GM12878 (cell line): Measurements from ENCODE around the gene C14orf119. TPM values are rescaled to one million over a fixed set of nuclear protein-coding genes. Genes with fewer than 3 reads are reported as not detected.

Experiments used
- FOXK2 ChIP-seq: fragments of 450-650 bp; IDR thresholded peaks from 2 replicates; pipeline ENCODE4 v1.6.1; 2017; ENCODE audit warnings: mild to moderate bottlenecking, moderate library complexity
- KDM1A ChIP-seq: fragments of 200-600 bp; sonication (generic); IDR thresholded peaks from 2 replicates; pipeline ENCODE4 v1.6.1; 2016; ENCODE audit warnings: borderline replicate concordance
- MEF2B ChIP-seq: fragments of 450-650 bp; IDR thresholded peaks from 2 replicates; pipeline ENCODE4 v1.6.1; 2018; ENCODE audit warnings: mild to moderate bottlenecking, moderate library complexity; ENCODE audit not compliant: partially characterized antibody, poor library complexity, severe bottlenecking
- MLLT1 ChIP-seq: fragments of 450-650 bp; IDR thresholded peaks from 2 replicates; pipeline ENCODE4 v1.6.1; 2016; ENCODE audit warnings: mild to moderate bottlenecking
- NR2F1 ChIP-seq: fragments of 450-650 bp; conservative IDR thresholded peaks from 2 replicates; pipeline ENCODE4 v1.6.1; 2017; ENCODE audit warnings: mild to moderate bottlenecking
- RAD21 ChIP-seq: IDR thresholded peaks from 2 replicates; pipeline ENCODE4 v1.6.1; 2011; ENCODE audit warnings: mild to moderate bottlenecking, low read depth, low read length, moderate library complexity; ENCODE audit not compliant: insufficient read depth
- RELA ChIP-seq: fragments of 450-650 bp; IDR thresholded peaks from 2 replicates; pipeline ENCODE4 v1.8.0; 2014; ENCODE audit warnings: borderline replicate concordance; ENCODE audit not compliant: partially characterized antibody
- SP1 ChIP-seq: IDR thresholded peaks from one replicate; pipeline ENCODE4 v1.6.1; 2011; ENCODE audit warnings: low read depth, low read length
- TAF1 ChIP-seq: IDR thresholded peaks from 2 replicates; pipeline ENCODE4 v1.6.1; 2011; ENCODE audit warnings: mild to moderate bottlenecking, low read depth, low read length, borderline replicate concordance
- TCF12 ChIP-seq: IDR thresholded peaks from 2 replicates; pipeline ENCODE4 v1.6.1; 2011; ENCODE audit warnings: low read depth, mild to moderate bottlenecking, low read length
- polyA plus RNA-seq, 11 experiments: library from polyadenylated mRNA; depleted of rRNA in 4 of 11; unstranded in 6 of 11; stranded (reverse) in 5 of 11; fragments of >200 nt; fragmentation: Nextera tagmentation in 4 of 11; fragmentation: Illumina TruSeq in 1 of 11; extraction: Ambion mirVana in 4 of 11; extraction: Trizol in 1 of 11; gene quantifications; 1 replicate in 1 of 11; 2 replicates in 10 of 11; pipeline versions ENCODE4 v1.2.1 to v1.2.3, GENCODE V29; 2011 to 2016; ENCODE audit warnings: inconsistent platforms in 2 of 11, missing spikeins in 2 of 11, low read depth in 1 of 11
- total RNA-seq, 4 experiments: library from RNA; depleted of rRNA in 3 of 4; stranded (reverse); fragments of >200 nt in 3 of 4; fragmentation: Illumina TruSeq in 1 of 4; extraction: Trizol in 1 of 4; gene quantifications; 2 replicates each; pipeline versions ENCODE4 v1.2.1 to v1.2.3, GENCODE V29; 2013 to 2021
- TF ChIP-seq, protein P1 (sequence below): IDR thresholded peaks from 2 replicates; pipeline ENCODE4 v1.6.1; 2011; ENCODE audit warnings: borderline replicate concordance, low read depth, mild to moderate bottlenecking, moderate library complexity, mixed read lengths, low read length; ENCODE audit not compliant: insufficient read depth; ENCODE audit errors: extremely low read length
- TF ChIP-seq, protein P2 (sequence below): fragments of 450-650 bp; IDR thresholded peaks from 2 replicates; pipeline ENCODE4 v1.6.1; 2017; ENCODE audit warnings: mild to moderate bottlenecking, moderate library complexity
- TF ChIP-seq, protein P3 (sequence below): fragments of 450-650 bp; IDR thresholded peaks from 2 replicates; pipeline ENCODE4 v1.6.1; 2017; ENCODE audit warnings: mild to moderate bottlenecking, low read depth, inconsistent platforms; ENCODE audit not compliant: poor library complexity, severe bottlenecking

C14orf119 gene
- total and polyA plus RNA-seq, 10 of the 15 experiments (the other 5 are each of a cell fraction or from before 2014, with no cell fraction given), result 32.3 to 228 (median 57.6) TPM

GRCh38 chr14:23101213-23101970 is 6.1 kb downstream of the C14orf119 start (continued):
- TF ChIP-seq, protein P1, sequence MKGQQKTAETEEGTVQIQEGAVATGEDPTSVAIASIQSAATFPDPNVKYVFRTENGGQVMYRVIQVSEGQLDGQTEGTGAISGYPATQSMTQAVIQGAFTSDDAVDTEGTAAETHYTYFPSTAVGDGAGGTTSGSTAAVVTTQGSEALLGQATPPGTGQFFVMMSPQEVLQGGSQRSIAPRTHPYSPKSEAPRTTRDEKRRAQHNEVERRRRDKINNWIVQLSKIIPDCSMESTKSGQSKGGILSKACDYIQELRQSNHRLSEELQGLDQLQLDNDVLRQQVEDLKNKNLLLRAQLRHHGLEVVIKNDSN, result no peak
- TF ChIP-seq, protein P2, sequence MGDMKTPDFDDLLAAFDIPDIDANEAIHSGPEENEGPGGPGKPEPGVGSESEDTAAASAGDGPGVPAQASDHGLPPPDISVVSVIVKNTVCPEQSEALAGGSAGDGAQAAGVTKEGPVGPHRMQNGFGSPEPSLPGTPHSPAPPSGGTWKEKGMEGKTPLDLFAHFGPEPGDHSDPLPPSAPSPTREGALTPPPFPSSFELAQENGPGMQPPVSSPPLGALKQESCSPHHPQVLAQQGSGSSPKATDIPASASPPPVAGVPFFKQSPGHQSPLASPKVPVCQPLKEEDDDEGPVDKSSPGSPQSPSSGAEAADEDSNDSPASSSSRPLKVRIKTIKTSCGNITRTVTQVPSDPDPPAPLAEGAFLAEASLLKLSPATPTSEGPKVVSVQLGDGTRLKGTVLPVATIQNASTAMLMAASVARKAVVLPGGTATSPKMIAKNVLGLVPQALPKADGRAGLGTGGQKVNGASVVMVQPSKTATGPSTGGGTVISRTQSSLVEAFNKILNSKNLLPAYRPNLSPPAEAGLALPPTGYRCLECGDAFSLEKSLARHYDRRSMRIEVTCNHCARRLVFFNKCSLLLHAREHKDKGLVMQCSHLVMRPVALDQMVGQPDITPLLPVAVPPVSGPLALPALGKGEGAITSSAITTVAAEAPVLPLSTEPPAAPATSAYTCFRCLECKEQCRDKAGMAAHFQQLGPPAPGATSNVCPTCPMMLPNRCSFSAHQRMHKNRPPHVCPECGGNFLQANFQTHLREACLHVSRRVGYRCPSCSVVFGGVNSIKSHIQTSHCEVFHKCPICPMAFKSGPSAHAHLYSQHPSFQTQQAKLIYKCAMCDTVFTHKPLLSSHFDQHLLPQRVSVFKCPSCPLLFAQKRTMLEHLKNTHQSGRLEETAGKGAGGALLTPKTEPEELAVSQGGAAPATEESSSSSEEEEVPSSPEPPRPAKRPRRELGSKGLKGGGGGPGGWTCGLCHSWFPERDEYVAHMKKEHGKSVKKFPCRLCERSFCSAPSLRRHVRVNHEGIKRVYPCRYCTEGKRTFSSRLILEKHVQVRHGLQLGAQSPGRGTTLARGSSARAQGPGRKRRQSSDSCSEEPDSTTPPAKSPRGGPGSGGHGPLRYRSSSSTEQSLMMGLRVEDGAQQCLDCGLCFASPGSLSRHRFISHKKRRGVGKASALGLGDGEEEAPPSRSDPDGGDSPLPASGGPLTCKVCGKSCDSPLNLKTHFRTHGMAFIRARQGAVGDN, result no peak
- TF ChIP-seq FOXK2, result no peak
- TF ChIP-seq KDM1A, result no peak
- TF ChIP-seq TAF1, result no peak
- no peak for TF ChIP-seq RAD21
- TF ChIP-seq NR2F1, result no peak
- TF ChIP-seq RELA, result no peak
- TF ChIP-seq SP1, result no peak
- TF ChIP-seq MEF2B, result no peak
- no peak for TF ChIP-seq MLLT1
- TF ChIP-seq, protein P3, sequence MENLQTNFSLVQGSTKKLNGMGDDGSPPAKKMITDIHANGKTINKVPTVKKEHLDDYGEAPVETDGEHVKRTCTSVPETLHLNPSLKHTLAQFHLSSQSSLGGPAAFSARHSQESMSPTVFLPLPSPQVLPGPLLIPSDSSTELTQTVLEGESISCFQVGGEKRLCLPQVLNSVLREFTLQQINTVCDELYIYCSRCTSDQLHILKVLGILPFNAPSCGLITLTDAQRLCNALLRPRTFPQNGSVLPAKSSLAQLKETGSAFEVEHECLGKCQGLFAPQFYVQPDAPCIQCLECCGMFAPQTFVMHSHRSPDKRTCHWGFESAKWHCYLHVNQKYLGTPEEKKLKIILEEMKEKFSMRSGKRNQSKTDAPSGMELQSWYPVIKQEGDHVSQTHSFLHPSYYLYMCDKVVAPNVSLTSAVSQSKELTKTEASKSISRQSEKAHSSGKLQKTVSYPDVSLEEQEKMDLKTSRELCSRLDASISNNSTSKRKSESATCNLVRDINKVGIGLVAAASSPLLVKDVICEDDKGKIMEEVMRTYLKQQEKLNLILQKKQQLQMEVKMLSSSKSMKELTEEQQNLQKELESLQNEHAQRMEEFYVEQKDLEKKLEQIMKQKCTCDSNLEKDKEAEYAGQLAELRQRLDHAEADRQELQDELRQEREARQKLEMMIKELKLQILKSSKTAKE, result no peak
- TF ChIP-seq TCF12, result no peak
